Anterior cingulate cortex (tissue), 58 donors: ENCODE data around the gene ELANE.

Experiments
- DNase-seq, 58 donors: peaks; one replicate each; lab custom pipeline; 2025; lab: John Stamatoyannopoulos, UW

Gene ELANE

GRCh38 chr19:858868-859843 lies 7.1 kb downstream of the ELANE start, which contains the start of gene CFD:
Gene CFD, plus strand, starts transcription at chr19:859664. Its CDS starts 26 bp downstream, at chr19:859690.
- peak in 4 of 58 donors; percentile 19 to 24 (median 21) for DNase-seq

DNA sequence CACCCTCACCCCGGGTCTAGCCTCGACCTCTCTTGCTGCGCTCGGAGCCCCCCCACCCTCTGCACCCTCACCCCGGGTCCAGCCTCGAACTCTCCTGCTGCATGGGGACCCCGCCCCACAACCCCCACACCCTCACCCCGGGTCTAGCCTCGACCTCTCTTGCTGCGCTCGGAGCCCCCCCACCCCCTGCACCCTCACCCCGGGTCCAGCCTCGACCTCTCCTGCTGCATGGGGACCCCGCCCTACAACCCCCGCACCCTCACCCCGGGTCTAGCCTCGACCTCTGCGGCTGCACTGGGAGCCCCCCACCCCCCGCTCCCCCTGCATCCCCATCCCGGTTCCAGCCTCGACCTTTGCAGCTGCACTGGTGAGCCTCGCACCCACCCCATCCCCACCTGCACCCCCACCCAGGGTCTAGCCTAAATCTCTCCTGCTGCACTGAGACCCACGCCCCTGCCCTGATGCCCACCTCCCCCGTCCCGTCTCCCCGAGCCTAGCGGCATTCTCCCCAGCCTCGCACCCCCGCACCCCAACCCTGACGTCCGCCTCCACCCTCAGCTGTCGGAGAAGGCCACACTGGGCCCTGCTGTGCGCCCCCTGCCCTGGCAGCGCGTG lies 9.1 kb downstream of the ELANE start:
- no peak for DNase-seq

GRCh38 chr19:861756-862580 lies 9.9 kb downstream of the ELANE start:
- DNase-seq = peak in 1 of 58 donors; percentile 47

DNA sequence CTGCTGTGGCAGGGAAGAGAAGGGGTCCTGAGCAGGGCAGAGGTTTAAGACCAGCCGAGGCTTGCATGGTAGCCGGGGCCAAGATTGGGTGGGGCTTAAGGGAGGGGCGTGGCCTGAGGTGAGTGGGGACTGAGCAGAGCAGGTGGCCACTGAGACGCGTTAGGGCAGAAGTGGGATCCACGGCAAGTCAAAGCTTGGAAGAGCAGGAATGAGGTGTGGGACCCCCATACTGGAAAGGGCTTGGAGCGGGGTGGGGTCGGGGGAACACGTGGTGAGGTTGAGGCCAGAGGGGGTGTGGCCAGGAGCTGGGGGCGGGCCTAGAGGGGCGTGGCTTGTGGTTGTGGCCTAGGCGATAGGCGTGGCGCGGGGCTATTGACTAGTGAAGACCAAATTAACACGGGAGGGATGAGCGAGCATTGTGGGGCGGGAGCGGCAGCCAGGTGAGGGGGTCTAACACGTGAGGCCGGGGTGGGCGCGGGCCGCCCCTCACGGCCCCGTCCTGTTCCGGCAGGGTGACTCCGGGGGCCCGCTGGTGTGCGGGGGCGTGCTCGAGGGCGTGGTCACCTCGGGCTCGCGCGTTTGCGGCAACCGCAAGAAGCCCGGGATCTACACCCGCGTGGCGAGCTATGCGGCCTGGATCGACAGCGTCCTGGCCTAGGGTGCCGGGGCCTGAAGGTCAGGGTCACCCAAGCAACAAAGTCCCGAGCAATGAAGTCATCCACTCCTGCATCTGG lies 10.6 kb downstream of the ELANE start:
- DNase-seq = peak in 3 of 58 donors; percentile 9 to 24 (median 23)

GRCh38 chr19:863315-863620 lies 11.2 kb downstream of the ELANE start:
- DNase-seq = no peak

DNA sequence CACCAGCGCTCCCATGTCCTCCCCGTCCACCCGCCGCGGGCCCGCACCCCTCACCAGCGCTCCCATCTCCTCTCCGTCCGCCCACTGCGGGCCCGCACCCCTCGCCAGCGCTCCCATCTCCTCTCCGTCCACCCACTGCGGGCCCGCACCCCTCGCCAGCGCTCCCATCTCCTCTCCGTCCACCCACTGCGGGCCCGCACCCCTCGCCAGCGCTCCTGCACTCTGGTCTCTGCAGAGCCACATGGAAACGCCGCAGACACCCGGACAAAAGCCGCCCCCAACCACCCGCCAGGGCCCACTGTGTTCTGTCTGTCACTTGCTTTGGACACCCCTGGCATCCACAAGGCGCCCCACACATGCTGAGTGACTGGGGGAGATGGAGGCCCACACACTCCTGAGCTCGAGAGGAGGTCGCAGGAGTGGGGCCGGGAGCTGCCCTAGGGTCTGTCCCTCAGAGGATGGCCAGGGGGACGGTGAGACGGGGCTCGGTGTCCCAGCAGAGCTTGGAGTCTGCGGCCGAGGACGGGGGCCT lies 14.7 kb downstream of the ELANE start:
- DNase-seq = no peak

DNA sequence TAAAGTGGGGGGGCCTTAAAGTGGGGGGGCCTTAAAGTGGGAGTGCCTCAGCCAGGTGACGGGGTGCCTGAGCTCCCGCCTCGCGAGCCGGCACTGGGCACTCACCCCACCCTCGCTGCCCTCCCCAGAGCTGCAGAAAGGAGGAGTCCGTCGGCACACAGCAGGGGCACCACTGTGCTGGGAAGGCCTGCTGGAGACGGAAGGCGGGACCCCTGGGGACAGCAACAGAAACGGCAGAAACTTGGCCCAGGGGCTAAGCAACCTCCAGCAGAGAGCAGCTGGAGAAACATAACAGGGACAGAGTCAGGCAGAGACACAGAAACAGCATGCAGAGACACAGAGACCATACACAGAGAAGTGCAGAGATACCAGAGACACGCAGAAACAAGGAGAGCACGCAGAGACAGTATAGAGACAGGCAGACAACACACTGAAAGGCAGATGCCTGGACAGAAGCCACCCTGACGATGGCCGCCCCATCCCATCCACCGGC lies 15.2 kb downstream of the ELANE start:
- DNase-seq = no peak

- DNase-seq = no peak
Measured at GRCh38 chr19:867855-868457, 15.9 kb downstream of the ELANE start.

DNA sequence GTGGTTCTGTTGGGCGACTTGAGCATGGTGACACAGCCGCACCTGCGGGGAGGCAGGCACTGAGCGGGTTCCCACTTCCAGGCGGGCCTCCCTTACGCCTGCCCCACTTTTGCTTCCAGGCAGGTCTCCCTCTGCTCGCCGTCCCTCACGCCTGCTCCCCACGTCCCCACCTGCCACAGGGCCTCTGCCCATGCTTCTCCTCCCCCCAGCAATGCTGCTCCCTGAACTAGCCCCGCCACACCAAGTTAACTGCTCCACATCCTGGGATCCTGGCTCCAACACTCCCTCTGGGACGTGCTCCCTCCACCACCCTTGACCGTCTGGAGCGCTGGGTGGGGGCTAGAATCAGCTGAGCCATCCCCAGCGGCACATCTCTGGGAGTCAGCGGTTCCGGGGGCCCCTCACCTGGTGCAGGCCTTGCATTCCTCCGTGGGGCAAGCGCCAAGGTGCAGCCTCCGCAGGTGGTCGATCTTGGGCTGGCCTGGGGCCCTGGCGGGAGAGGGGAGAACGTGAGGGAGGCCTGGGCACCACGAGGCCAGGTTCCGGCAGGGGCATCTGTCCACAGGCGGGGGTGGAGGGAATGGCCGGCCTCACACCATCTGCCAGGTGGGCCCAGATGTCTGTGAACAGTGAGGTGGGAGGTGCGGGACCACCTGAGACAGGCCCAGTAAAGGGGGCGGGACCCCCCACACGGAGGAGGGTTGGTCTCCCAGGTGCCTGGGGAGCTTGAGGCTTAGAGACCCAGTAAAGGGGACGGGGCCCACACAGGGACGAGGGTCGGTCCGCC lies 16.5 kb downstream of the ELANE start:
- no peak for DNase-seq

DNA sequence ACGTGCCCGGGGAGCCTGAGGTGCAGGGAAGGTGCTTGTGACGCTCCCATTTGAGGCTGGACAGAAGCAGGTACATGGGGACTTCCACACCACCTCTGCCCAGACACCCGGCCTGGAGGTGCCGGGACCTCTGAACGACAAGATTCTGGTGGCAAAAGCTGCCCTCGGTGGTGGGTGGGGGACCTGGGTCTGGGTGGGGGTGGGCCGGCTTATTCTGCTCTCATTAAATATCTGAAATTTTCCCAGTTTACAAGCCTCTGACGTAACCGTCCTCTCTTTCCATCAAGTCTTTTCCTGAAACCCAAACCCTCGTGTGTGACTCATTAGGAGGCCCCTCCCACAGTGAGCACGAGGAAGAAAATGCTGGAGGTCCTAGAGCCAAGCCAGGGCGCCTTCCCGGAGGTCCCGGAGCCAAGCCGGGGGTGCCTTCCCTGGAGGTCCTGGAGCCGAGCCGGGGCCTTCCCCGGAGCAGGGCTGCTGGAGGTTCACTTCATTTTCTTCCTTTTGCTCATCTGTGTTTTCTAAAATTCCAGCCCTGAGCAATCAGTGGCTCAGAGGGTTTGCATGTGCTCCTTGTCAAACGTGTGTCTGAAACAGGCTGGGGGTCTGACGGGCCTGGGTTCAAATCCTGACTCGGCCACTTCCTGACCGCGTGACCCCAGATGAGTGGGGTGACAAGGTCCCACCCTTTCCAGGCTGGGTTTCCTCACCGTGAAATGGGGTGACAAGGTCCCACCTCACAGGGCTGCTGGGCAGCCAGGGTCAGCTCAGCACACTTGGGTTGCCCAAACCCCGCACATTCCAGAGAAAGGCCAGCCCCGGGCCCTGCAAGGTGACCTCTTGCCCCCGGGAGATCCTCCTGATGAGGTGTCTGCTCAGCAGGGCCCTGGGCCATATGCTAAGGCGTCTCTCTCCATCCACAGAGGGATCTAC lies 17.4 kb downstream of the ELANE start:
- DNase-seq = no peak

DNA sequence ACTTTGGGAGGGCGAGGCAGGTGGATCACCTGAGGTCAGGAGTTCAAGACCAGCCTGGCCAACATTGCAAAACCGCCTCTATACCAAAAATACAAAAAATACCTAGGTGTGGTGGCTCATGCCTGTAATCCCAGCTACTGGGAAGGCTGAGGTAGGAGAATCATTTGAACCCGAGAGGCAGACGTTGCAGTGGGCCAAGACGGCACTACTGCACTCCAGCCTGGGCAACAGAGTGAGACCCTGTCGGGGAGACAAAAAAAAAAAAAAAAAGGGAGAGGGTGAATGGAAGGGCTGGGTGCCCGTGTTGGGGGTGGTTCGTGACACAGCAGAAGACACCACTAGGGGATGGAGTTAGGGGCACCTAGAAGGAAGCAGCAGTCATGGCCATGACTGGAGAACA lies 18.2 kb downstream of the ELANE start:
- no peak for DNase-seq

DNA sequence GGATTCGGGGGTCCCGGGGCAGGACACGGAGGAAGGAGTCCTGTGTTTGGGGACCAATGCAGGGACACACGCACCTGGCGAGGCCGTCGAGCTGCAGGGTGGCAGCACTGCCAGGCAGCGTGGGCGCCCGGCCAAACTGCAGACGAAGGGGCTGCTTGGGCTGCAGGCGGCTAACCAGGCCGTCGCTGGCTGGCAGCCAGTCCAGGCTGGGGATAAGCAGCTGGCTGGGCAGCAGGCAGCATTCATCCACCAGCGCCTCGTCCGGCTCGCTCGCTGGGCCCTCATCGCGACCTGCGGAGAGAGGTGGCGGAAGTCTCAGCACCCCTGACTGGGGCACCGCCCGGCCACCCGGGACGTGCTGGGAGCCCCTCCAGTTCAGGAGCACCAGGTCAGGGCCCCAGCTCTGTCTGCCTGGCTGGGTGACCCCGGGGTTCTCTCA lies 18.9 kb downstream of the ELANE start:
- DNase-seq = peak in 31 of 58 donors; percentile 11 to 62 (median 34)

DNA sequence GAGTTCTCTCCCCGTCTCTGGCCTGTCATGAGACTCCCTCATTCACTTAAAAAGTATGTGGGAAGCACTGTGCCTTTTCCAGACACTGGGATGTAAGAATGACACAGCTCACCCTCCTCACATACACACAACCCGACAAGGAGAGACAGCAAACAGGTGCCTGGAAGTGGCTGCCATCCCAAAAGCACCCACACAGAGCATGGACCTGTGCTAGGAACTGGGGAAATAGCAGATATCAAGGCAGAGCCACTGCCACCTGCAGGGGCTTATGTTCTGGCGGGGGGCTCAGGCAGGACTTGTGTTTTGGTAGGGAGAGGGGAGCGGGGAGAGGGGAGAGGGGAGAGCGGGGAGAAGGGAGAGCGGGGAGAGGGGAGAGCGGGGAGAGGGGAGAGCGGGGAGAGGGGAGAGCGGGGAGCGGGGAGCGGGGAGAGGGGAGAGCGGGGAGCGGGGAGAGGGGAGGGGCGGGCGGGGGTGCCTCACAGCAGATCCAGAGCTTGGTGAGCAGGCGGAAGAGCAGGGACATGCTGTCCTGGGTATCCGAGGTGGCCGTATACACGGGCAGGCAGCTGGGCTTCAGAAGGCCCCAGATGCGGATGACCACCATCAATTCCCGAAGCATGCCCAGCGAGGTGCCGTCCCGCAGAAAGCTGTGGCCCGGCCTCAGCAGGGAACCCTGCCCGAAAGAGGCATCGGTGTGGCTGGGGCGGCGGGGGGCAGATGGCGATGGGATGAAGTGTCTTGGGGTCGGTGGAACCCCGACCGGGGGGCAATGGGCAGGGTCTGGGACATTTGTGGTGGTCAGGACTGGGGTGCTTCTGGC lies 19.6 kb downstream of the ELANE start:
- peak in 4 of 58 donors; percentile 23 to 51 (median 38) for DNase-seq

DNA sequence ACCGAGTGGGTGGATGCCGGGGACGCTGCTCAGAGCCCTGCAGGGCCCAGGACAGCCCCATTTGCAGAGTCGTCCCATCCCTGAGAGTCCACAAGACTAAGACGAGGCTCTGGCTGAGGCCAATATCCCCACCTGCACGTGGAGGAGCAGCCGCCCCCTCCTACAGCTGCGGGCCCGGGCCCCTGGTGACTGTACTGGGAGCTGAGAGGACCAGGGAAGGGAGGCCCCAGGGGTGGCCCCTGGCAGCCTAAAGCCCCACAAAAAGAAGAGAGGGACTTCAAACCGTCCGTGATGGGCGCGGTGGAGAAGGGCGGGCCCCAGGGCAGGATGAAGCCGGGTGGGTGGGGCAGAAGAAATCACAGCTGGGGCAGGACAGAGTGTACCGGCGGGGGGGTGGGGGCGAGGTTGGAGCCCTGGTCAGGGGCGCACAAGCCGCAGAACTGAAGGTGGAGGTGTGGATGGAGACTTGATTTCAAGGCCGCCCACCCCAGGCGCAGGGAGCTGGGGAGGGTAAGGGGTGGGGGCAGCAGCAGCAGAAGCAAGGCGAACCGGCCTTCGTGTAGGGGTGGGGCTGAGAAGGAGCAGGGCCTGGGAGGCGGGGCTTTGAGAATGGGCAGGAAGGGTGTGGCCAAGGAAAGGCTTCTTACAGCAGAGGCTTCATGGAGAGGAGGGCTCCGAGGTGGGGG lies 20.3 kb downstream of the ELANE start:
- DNase-seq = no peak

- DNase-seq = peak in 1 of 58 donors; percentile 33
Measured at GRCh38 chr19:873084-873483, 21.0 kb downstream of the ELANE start.

GRCh38 chr19:873561-874041 lies 21.5 kb downstream of the ELANE start:
- no peak for DNase-seq
